Measurements from ENCODE around the gene MAPK8IP1.
A peak's percentile ranks its signal among the peaks of the same experiment; 100 is the strongest.
"Not testable (repeated sequence)": the region's sequence is repeated elsewhere in the genome, so short reads cannot be mapped to it uniquely, and the experiment has no call there.

The MAPK8IP1 gene

DNA sequence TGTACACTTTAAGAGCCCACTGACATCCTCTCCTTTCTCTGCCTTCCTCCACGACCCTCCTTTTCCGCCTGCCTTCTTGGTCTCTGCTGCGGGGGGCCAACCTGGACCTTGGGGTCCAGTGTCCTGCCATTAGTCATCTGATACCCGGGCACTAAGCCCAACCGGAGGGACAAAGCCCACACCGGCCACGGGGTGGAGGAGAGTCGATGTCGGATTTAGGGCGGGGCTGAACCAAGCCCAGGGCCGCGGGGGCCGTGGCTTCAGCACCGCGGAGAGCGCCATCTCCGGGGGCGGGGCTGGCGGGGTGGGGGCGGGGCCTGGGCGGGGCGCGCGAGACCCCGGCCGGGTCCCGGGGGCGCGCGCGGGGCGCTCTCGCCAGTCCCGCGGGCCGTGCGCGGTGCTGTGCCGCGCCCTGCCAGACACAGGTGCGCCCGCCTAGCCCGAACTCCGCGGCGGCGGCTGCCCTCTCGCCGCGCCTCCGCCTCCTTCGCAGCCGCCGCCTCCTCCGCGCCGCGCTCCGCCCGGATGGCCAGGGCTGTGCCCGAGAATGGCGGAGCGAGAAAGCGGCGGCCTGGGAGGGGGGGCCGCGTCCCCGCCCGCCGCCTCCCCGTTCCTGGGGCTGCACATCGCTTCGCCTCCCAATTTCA lies at the start of gene MAPK8IP1:
TSS of gene MAPK8IP1 (plus strand) at position 378 of the 647 bp plus-strand sequence. CDS start at position 548, 170 bp downstream.
- DNase-seq = peak; percentile 26
- in situ Hi-C loops (cut with MboI; ENCODE audit: low pct_unique_long_range_greater_than_20kb, low sequenced_read_pairs) = no loop called here

DNA sequence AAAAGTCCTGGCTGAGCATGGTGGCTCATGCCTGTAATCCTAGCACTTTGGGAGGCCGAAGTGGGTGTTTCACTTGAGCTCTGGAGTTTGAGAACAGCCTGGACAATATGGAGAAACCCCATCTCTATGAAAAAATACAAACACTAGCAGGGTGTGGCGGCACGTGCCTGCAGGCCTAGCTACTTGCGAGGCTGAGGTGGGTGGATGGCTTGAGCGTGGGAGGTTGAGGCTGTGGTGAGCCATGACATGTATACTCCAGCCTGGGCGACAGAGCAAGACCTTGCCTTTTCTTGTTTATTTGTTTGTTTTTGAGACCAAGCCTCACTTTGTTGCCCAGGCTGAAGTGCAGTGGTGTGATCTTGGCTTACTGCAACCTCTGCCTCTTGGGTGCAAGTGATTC lies 46.2 kb upstream of the MAPK8IP1 start:
- in situ Hi-C loops (cut with MboI; ENCODE audit: low pct_unique_long_range_greater_than_20kb, low sequenced_read_pairs) = no loop called here
- DNase-seq = no peak

DNA sequence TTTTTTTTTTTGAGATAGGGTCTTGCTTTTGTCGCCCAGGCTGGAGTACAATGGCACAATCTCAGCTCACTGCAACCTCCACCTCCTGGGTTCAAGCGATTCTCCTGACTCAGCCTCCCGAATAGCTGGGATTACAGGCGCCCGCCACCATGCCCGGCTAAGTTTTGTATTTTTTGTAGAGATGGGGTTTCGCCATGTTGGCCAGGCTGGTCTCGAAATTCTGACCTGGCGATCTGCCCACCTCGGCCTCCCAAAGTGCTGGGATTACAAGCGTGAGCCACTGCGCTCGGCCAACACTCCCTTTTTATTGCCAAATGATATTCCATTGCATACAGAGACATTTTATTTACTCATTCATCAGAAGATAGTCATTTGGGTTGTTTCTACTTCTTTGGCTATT lies 45.2 kb upstream of the MAPK8IP1 start:
- DNase-seq; in situ Hi-C loops (cut with MboI; ENCODE audit: low pct_unique_long_range_greater_than_20kb, low sequenced_read_pairs): not testable (repeated sequence)

DNA sequence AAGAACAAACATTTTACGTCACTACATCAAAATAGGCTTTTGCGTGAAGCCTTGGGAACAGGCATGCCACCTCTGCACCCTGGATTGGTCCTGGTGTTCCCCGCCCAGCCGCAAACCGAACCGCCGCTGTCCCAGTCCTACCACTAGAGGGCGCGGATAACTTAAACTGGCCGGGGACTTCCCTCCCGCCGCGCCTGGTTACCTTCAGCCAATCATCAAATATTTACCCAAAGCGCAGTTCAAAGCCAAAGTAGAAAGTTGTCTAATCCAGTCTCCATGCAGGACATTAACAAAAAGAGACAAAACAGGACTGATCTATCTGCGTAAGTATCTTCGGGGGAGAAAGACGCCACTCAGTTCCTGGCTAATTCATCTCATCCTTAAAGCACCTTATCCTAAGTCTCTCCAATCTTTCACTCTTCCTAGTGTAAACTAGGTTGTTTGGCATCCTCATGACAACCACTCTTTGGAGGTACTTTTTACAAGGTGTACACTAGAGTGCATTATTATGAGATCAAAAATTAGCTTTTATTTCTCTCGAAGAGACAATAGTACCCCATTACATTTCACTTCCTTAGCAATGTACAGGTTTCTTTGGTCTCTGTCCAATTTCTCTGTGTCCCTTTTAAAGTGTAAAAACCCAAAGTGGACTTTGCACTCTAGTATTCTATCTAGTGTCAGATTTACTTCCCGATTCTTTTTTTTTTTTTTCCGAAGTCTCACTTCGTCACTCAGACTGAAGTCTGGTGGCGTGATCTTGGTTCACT lies 42.1 kb upstream of the MAPK8IP1 start:
- DNase-seq = peak; percentile 93
- in situ Hi-C loops (cut with MboI; ENCODE audit: low pct_unique_long_range_greater_than_20kb, low sequenced_read_pairs) = no loop called here

DNA sequence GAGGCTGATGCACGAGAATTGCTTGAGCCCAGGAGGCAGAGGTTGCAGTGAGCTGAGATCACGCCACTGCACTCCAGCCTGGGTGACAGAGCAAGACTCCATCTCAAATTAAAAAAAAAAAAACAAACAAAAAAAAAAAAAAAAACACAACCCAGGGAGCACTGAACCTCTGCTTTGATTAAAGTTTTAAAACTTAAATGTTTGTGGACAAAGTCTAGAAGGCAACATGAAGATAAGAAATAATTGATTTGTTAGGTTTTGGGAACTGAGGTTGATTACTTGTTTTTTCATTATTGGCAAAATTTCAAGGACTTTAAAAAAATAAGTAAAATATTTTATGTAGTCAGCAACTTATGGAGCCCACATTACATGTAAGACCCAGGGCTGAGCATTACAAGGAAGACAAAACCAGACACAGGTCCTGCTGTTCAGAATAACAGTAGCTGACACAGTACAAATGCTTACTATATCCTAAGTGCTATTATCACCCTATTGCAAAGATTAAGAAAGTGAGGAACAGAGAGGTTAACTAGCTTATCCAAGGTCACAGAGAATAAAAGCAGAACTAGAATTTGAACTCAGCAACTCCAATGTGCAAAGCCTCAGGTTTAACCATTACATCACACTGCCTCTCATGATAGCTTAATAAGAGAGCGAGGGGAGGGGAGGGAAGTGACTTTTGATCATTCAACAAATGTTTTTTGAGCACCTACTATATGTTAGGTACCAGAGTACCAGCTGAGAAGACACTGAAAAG lies 40.5 kb upstream of the MAPK8IP1 start:
- in situ Hi-C loops (cut with MboI; ENCODE audit: low pct_unique_long_range_greater_than_20kb, low sequenced_read_pairs) = no loop called here
- no peak for DNase-seq

DNA sequence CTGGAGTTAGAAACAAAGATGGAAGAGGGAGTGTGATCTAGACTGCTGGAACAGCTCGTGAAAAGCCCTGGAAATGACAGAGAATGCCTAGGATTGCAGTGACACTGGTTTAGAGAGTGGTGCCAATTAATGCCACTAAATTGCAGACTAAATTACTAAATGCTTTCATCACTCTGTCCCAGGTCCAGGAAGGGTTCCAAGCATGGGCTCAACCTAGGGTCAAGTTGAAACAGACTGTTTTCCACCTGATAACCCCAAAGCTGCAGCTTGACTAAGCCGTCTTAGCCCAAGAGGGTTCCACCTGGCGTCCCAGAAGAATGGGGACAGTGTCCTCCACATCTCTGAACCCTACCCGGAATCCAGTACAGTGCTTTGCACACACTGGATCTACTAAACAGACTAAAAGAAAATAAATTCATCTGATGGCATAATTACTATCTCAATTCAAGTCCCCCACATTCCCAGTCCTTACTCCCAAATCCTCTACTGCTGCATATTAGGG lies 39.2 kb upstream of the MAPK8IP1 start:
- in situ Hi-C loops (cut with MboI; ENCODE audit: low pct_unique_long_range_greater_than_20kb, low sequenced_read_pairs) = no loop called here
- DNase-seq = no peak

DNA sequence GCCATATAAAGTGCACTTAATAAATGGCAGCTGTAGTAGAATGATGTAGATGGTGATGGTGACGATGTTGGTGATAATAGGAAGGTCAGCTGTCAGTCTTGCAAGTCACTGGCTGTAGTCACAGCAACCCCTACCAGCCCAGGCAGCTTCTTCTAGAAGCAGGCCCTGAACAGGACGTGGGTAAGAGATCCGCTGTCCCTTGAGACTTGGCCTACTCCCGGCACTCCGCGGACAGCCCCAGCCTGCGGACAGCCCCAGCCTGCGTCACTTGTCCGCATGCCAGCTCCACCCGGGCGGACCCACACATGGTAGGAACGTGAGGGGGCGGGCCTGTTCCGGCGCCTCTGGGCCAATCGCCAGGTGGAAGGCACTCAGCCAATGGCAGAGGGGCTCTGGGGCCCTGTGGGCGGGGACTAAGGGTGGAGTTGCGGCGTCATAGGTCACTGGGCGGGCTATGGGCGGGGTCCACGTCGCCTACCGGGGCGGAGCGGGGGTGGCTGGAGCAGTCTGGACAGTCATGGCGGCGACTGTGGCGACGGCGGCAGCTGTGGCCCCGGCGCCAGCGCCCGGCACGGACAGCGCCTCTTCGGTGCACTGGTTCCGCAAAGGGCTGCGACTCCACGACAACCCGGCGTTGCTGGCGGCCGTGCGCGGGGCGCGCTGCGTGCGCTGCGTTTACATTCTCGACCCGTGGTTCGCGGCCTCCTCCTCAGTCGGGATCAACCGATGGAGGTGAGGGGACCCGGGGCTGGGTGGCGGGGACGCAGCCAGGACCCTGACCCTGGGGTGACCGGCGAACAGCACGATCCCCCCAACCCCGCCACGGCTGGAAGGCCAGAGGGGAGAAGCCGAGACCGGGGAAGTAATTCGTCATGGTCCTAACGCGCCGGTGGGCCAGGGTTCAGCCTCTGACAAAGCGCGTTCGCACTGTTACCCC lies 38.2 kb upstream of the MAPK8IP1 start, which contains the start of gene CRY2:
TSS of gene CRY2 (plus strand) at position 502 of the 937 bp plus-strand sequence. CDS start at position 518, 16 bp downstream.
- peak; percentile 95 for DNase-seq
- in situ Hi-C loops (cut with MboI; ENCODE audit: low pct_unique_long_range_greater_than_20kb, low sequenced_read_pairs) = no loop called here

DNA sequence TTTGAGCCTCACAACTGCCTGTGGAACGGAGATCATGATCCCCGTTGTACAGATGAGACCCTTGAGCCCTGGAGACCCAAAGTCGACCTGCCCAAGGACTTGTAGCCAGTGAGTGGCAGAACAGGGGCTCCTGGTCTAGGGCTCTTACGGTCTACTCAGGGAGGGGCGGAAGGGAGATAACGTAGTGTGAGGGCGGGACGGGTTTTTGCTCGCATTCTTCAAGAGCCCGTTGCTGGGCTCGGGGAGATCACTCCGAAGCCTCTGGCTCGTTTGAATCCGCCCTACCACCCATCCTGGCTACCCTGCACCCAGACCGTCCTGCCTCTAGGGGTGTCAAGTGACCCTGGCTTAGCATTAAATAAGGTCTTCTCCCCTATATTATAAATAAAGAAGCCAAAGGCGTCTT lies 37.5 kb upstream of the MAPK8IP1 start:
- in situ Hi-C loops (cut with MboI; ENCODE audit: low pct_unique_long_range_greater_than_20kb, low sequenced_read_pairs) = no loop called here
- DNase-seq = peak; percentile 54

DNA sequence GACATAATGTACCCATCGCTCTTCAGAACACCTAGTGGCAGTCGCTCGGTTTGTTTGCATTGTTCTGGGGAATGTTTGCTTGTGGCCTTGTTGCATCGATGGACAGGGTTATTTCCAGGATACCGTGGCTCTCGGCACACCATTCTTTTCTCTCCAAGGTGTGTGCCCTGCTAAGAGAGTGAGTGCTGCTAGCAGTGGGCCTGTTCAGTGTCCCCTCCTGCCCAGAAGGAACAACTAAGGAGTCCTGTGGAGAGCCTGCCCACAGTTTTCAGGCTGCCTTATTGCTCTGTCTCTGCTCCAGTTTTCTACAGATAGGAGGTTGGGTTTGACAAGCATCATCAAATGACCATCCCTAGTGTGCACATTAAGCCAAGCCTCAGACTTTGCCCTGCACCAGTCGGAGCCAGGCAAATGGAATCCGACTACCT lies 36.8 kb upstream of the MAPK8IP1 start:
- in situ Hi-C loops (cut with MboI; ENCODE audit: low pct_unique_long_range_greater_than_20kb, low sequenced_read_pairs) = no loop called here
- DNase-seq = no peak

DNA sequence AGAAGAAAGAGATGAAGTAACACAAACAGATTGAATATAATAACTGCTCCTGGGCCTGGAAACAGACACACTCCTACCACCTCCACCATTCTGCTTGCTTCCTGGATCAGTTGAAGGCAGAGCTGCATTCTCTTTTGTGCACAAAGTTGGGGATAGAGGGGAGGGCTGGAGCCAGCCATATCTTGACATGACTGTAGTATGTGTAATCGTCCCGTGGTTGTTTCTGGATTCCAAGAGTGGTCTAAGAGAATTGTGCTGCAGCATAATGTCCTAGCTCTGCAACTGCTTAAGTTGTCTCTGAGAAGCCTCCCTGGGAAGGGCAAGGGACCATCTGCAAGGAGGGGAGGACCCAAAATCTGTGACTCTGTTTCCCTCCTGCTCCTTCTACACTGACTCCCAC lies 35.0 kb upstream of the MAPK8IP1 start:
- no peak for DNase-seq
- in situ Hi-C loops (cut with MboI; ENCODE audit: low pct_unique_long_range_greater_than_20kb, low sequenced_read_pairs) = no loop called here

DNA sequence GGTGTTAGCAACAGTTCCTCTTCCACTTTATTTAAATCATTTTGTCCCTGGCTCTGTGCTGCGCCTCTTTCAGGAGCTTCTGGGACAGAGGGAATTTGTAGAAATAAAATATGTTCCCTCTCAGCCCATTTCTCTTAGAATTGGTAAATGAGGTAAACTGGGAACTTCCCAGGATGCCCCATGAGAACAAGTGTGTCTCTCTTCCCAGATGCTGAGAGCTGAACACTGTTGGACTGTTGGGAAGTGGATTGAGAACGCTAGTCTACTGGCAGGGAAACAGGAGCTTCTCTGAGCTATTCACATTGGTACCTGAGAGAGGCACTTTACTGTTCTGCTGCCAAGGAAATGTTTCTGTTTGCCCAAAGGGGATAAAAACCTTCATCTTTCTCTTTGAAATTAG lies 34.2 kb upstream of the MAPK8IP1 start:
- no peak for DNase-seq
- in situ Hi-C loops (cut with MboI; ENCODE audit: low pct_unique_long_range_greater_than_20kb, low sequenced_read_pairs) = no loop called here

DNA sequence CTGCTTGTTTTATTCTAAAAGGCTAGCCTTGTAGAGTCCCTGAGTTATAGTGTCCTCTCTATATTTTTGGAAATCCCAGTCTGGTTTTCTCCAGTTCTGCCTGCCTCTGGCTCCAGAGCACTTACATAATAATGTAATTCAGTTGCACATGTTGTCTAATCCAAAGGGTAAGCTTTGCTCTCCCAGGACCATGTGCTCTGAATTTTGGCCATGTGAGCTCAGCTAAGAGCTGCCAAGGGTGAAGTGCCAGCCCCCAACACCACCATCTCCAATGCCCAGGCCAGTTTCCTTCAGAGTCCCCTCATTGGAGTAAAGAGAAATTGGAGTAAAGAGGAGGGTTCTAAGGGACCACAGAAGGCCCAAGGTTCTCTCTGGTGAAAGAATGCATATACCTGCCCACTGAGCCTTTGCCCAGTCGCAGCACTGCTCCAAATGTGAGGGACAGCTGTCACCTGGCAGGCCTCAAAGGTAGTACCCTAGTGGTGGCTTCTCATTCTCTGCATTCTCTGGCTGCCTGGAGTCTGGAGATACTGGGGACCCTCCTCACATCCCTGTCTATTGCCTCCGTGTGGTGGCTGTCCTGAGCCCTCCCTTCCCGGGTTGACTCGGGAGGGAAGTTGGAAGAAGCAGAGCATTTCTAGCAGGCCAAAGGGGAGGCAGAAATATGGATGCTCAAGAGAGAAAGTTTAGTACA lies 33.3 kb upstream of the MAPK8IP1 start:
- DNase-seq = no peak
- in situ Hi-C loops (cut with MboI; ENCODE audit: low pct_unique_long_range_greater_than_20kb, low sequenced_read_pairs) = no loop called here

DNA sequence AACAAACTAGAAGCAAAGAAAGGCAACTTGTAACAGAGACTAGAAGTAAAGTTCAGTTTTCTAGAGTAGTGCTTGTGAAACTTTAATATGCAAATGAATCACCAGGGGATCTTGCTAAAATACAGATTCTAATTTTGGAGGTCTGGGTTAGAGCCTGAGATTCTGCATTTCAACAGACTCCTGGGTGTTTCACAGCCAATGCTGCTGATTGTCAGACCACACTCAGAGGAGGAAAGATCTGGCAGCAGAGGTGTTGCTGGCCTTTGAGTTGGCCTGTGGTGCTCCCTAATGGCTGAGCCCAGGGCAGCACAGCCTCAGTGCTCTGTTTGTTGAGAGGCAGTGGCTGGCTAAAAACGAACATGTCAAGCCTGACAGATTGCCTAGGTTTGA lies 32.7 kb upstream of the MAPK8IP1 start:
- in situ Hi-C loops (cut with MboI; ENCODE audit: low pct_unique_long_range_greater_than_20kb, low sequenced_read_pairs) = no loop called here
- no peak for DNase-seq

DNA sequence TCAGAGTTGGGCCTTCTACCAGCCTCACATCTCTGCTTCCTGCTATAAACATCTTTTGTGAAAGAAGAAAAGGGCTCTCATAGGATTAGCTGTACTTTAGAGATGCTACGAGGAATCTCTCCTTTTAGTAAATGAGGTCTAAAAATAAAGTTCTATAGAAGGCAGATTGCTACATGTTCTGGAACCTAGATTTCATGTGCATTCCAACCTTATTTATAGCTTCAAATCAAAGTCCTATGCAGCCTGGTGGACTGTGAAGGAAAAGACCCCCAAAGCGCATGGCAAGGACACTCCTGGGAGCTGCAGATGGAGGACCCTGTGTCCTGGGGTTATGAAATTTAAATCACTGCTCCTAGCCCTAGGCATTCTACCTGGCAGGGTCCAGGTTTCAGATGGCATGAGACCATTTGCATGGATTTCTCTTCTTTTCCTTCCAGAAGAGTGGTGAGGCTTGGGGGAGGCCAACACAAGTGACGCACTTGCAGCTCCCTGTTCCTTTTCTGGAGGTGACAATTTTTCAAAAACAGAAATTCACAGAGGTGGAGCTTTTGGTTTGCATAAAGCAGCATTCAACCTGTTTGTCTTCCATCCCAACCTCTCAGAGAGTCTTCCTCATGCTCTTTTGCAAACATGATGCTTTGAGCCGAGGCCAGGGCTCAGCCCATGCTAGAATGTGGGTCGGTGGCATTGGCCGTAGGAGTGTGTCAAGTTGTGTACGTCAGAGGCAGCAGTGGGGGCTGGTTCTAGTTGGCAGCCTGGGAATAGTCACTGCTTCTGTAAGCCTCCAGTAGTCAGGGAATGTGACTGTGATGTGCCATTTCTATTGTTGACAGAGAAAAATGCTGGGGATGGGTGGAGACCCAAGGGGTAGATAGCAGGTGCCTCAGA lies 31.9 kb upstream of the MAPK8IP1 start:
- in situ Hi-C loops (cut with MboI; ENCODE audit: low pct_unique_long_range_greater_than_20kb, low sequenced_read_pairs) = no loop called here
- no peak for DNase-seq

DNA sequence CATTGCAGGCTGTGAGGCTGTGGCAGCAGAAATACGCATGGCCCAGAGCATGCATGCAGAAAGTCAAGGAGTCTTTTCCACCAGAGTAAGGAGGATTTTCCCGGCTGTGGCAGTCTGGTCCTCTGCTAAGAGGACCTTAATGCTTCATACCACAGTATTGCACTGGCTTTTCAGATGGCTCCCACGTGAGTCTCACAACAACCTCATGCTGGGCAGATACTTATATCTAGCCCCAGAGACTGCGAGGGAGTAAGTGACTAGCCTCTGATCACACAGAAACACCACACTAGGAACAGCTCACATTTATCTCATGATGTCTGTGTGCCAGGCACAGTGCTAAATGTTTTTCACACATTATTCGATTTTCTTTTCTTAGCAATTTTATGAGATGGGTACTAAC lies 30.1 kb upstream of the MAPK8IP1 start:
- in situ Hi-C loops (cut with MboI; ENCODE audit: low pct_unique_long_range_greater_than_20kb, low sequenced_read_pairs) = no loop called here

DNA sequence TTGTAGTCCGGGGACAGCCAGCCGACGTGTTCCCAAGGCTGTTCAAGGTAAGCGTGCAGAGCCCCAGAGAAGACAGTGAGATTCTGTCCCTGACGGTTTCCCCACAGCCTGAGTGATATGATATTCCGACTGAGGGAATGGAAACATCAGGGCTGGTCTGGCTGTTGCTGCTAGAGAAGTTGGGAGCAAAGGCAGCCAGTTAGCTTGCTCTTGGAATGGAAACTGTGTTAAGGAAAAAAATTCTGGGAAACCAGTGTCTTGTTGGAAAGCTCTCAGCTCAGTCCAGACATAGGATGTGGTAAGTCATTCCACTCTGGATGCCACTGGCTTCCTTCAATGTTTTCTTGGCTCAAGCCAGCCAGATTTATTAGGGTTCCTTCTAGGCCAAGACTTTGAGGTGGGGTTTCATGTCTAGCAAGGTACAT lies 29.4 kb upstream of the MAPK8IP1 start:
- DNase-seq = no peak
- in situ Hi-C loops (cut with MboI; ENCODE audit: low pct_unique_long_range_greater_than_20kb, low sequenced_read_pairs) = no loop called here

More for the DNA sequence above, 30.1 kb upstream of the MAPK8IP1 start:
- no peak for DNase-seq

DNA sequence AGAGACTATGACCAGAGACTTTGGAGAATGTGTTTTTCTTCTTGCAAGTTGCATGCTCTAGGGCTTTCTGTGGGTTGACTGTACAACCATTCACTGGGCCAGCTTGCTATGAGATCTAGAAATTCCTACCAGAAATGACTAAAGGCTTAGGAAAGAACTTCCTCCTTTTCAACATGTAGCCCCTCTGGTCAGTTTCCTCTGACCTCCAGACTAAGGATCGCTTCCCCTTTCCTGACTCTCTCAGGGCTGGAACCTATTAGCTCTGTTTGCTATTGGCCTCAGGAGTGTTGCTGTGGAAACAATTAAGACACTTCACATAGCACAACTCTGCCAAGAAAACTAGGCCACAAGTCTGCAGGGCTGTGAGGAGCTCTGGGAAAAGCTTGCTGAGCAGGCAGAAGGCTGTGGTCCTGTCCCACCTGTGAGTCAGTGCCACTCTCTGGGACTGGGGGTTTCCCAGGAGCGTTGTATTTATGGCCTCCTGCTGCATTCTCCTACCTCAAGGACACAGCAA lies 27.4 kb upstream of the MAPK8IP1 start:
- in situ Hi-C loops (cut with MboI; ENCODE audit: low pct_unique_long_range_greater_than_20kb, low sequenced_read_pairs) = no loop called here
- DNase-seq = no peak

All from KBM-7 (cell line).